Erythroblast (primary cell): ENCODE results near the gene KRTAP12-3.
"Not testable (repeated sequence)": the region's sequence is repeated elsewhere in the genome, so short reads cannot be mapped to it uniquely, and the experiment has no call there.

Experiments used
- DNase-seq, 2 experiments: peaks; one replicate each; lab custom pipeline; 2025; lab: John Stamatoyannopoulos, UW
- GATA1 ChIP-seq: IDR thresholded peaks from 2 replicates; pipeline ENCODE4 v1.6.1; 2011; ENCODE audit warnings: low read depth, mild to moderate bottlenecking, control low read depth, low read length, moderate library complexity
- POLR2A ChIP-seq: IDR thresholded peaks from 2 replicates; pipeline ENCODE4 v1.6.1; 2011; ENCODE audit warnings: mild to moderate bottlenecking, low read length

KRTAP12-3 gene

DNA sequence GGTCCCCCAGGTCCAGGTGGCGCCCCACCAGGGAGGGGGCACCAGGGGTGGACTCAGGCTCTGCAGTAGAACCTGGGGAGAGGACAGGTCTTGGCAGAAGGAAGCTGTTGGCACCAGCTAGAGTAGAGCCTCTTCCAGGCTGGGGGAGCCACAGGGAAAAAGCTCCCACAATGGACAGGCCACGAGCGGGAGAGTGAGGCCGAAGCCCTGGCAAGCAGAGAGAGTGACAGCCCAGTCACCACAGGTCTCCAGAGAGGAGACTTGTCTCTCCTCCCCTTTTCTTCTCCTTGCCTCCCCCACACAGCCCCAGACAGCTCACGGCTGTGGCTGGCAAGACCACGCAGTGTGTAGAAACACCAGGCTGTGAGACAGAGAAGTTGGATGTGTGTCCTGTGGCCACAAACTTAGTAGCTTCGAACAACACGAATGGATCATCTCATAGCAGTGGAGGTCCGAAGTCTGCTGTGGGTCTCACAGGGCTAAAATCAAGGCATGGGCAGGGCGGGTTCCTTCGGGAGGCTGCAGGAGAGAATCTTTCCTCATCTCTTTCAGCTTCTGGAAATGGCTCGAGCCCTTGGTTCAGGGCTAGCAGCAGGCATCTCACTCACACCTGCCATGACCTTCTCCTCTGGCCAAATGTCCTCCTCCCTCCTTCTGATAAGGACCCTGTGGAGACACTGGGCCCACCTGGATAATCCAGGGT is 6.6 kb upstream of the KRTAP12-3 start:
- DNase-seq = no peak
- TF ChIP-seq POLR2A (no peak), GATA1 (no peak)

DNA sequence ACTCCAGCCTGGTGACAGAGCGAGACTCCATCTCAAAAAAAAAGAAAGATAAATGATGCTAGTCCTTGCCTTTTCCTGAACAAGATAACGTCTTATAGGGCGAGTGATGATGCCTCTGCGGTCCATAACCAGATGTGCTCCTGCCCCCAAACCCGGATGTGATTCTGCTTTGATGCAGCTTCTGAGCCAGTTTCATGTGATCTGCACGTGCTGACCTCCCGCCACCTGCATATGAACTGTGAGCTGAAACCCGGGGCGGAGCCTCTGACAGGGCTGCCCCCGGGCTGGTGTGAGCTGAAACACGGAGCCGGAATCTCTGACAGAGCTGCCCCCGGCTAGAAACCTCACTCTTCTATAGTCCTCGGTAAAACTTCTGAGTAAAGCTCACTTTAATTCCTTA is 4.6 kb upstream of the KRTAP12-3 start:
- no peak for DNase-seq

DNA sequence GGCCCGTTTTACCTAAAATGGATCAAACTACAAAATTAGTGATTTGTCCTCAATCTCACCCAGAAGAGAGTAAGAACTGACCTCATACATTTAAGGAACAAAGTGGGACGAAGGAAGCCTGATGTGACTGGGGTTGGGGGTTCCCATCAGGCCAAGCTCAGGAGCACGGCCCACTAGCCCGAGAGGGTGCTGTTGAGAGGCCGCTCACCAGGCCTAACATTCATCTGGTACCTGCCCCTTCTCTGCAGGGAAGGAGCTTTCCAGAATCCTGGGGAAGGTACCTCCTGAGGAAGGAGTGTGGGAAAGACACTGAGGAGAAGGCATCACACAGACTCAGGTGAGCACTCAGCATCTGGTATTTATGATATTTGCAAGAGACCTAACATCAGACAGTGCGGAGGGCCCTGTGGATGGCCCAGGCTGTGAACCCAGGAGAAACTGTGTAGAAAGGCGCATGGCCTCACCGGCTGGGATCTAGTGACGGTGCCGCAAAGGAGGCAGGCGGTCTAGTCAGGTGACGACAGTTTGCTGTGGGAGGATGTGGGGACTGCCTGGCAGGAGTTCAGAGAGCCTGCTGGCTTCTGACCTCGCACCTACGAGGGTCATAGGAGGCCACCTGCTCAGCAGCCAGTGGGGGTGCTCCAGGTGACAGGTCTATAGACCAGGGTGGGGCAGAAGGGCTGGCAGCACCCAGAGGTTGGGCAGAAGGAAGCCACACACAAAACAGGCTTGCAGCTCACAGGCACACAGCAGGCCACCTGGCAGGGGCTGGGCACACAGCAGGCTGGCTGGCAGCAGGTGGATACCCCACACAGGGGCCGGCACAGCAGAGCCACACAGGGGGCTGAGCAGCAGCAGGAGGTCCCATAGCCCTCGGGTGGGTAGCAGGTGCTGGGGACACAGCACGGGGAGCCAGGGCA is 3.8 kb upstream of the KRTAP12-3 start:
- no peak for TF ChIP-seq POLR2A
- no peak for TF ChIP-seq GATA1
- no peak for DNase-seq

More for the DNA sequence above, 4.6 kb upstream of the KRTAP12-3 start:
- no peak for TF ChIP-seq POLR2A
- no peak for TF ChIP-seq GATA1

DNA sequence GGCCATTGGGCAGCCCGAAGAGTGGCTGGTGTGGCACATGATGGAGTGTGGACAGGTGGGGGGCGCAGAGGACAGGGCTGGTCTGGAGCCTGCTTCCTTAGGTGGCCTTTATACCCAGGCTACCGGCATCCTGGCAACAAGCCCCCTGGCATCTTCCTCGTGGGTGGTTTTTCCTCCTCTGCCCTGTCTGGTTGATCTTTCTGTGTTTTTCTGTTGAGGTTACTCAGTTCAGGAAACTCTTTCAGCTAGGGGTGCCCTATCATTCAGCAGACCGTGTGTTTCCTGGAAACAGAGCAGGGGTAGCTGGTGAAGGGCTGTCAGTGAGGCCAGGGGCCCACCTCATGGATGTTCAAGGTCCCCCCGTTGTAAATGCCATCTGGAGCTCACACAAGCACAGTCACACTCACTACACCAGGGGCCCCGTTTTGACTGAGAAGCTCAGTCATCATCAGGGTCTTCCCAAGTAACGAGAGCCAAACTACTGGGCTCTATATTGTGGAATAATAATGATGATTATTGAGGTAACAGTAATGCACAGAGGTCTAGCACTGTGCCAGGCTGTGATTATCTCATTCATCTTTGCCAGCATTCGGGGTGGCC is 3.1 kb upstream of the KRTAP12-3 start, which contains the start of gene KRTAP12-4:
Gene KRTAP12-4, minus strand, starts transcription at position 84 of the 600 bp plus-strand sequence. Its CDS starts 45 bp downstream, at position 39.
- no peak for TF ChIP-seq POLR2A
- TF ChIP-seq GATA1 = no peak
- DNase-seq = no peak

DNA sequence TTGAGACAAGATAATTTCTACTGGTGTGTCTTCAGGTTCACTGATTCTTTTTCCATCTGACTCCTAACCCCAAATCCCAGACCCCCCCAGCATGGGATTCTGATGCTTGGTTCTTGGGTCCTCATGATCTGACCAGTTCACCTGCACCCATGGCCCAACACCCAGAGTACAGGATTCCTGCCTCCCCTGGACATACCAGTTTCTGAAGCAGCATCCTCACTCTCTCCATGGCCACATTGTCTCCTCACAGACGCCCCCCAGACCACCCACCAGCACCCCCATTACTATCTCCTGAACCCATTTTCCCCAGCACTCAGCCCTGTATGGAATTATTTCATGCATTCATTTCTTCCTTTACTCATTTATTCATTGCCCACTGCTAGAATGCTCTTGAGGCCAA is 864 bp upstream of the KRTAP12-3 start:
- no peak for TF ChIP-seq POLR2A
- TF ChIP-seq GATA1 = no peak

DNA sequence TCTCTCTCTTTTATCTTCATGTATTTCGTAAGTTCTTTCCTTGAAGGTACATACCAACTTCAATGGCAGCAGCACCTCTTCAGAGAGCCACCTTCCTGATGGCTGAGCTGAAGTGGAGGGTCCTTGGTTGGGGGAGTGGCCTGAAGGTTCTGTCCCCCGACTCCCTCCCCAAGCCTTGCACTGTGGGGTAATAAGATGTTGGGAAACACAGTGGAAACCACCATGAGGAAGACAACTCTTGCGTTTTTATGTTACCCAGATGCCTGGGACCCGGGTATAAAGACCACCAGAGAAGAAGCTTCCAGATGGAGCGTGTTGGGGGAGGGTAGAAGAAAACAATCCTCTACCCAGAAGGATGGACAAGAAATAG is 794 bp downstream of the KRTAP12-3 start:
- TF ChIP-seq POLR2A = no peak
- TF ChIP-seq GATA1 = no peak
- no peak for DNase-seq

More for the DNA sequence above, 864 bp upstream of the KRTAP12-3 start:
- no peak for DNase-seq

DNA sequence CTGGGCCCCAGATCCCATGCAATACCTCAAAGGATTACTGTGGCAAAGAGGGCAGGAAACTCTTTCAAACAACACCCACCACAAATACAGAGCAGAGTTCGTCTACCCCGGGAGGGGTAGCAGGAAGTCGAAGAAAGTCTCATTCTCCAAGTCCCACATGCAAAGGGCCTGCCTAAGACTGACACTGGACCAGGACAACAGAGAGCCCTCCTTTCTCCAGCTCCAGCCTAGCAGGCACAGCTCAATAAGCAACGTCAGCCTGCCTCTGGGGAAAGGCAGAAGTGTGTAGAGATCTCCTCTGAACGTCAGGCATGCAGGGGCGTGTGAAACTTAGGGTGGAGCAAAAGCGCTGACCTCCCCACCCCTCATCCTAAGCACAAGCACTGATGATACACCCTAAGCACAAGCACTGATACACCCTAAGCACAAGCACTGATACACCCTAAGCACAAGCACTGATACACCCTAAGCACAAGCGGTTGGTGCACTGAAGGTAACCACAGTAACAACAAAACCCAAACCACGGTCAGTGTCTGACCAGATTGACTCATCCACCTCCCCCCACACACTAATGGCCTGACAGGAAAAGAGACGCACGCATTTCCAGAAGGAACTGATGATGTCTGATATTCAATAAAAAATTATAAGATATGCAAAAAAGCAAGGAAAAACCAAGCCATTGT is 1.3 kb downstream of the KRTAP12-3 start:
- TF ChIP-seq GATA1 (no peak), POLR2A (no peak)
- DNase-seq = no peak

DNA sequence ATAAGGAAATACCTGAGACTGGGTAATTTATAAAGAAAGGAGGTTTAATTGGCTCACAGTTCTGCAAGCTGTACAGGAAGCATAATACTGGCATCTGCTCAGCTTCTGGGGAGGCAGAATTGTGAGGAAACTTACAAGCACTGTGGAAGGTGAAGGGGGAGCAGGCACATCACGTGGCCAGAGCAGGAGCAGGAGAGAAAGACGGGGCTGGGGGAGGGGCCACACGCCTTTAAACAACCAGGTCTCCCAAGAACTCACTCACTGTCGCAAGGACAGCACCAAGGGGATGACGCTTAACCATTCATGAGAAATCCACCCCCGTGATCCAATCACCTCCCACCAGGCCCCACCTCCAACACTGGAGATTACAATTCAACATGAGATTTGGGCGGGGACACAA is 3.8 kb downstream of the KRTAP12-3 start:
- not testable (repeated sequence) for DNase-seq

DNA sequence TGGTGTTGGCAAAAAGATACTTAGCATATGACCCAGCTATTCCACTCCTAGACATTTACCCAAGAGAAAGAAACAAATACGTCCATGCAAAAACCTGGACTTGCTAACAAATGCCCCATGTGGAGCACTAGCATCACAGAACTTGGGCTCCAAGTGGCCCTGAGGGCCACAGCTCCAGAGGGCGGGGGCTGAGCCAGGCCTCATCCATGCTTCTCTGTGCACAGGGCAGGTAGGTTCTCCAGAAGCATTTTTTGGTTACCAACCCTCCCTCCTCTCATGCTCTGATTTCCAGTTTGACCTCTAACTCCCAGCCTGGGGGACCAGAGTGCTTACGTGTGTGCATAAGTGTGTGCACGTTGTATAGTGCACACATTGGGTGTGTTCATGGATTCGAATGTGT is 7.0 kb downstream of the KRTAP12-3 start:
- TF ChIP-seq GATA1 = no peak
- TF ChIP-seq POLR2A = no peak
- DNase-seq = no peak

DNA sequence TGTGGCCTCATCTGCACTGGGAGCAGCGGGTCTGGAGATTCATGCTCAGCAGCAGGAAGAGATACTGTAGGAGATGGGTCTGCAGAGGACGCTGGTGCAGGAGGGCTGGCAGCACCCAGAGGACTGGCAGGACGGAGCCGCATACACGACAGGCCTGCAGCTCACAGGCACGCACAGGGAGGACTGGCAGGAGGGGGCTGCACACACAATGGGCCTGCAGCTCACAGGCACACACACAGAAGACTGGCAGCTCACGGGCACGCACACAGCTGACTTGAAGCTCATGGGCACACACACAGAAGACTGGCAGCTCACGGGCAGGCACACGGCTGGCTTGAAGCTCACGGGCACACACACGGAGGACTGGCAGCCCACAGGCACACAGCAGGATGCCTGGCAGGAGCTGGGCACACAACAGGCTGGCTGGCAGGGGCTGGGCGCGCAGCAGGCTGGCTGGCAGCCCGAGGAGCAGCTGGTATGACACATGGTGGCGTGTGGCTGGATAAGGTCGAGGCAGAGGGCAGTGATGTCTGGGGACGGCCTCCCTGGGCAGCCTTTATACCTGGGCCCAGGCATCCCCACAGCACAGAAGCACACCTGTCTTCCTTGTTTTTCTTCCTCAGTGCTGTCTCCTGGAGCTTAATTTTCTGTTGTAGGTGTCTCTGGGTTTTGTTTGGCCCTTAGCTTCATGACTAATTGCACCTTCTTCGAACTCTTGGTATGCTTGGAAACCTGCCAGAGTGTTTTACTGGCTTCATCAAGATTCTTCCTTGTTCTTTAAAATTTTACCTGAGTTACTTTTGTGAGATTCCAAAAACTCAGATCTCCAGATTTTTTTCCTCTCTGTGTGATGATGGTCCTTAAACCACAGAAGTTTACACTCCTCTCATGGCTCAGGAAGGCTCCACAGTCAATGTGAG is 8.9 kb downstream of the KRTAP12-3 start, which contains the start of gene KRTAP12-2:
Gene KRTAP12-2, minus strand, starts transcription at position 527 of the 920 bp plus-strand sequence. Its CDS starts 41 bp downstream, at position 486.
- TF ChIP-seq POLR2A (no peak), GATA1 (no peak)
- no peak for DNase-seq

DNA sequence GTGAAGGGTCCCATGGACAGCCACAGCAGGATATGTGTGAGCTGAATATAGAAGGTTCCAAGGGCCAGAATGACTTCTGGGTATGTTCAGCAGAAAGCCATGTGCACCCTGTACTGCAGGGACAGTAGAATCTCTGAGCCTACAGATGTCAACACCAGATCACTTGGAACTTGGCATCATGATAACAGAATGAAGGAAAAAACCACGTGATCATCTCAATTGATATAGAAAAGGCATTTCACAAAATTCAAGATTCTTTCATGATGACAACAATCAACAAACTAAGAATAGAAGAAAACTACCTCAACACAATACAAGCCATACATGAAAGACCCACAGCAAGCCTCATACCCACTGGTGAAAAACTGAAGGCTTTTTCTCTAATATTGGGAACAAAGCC is 9.9 kb downstream of the KRTAP12-3 start:
- TF ChIP-seq GATA1 (no peak), POLR2A (no peak)
- DNase-seq = no peak

DNA sequence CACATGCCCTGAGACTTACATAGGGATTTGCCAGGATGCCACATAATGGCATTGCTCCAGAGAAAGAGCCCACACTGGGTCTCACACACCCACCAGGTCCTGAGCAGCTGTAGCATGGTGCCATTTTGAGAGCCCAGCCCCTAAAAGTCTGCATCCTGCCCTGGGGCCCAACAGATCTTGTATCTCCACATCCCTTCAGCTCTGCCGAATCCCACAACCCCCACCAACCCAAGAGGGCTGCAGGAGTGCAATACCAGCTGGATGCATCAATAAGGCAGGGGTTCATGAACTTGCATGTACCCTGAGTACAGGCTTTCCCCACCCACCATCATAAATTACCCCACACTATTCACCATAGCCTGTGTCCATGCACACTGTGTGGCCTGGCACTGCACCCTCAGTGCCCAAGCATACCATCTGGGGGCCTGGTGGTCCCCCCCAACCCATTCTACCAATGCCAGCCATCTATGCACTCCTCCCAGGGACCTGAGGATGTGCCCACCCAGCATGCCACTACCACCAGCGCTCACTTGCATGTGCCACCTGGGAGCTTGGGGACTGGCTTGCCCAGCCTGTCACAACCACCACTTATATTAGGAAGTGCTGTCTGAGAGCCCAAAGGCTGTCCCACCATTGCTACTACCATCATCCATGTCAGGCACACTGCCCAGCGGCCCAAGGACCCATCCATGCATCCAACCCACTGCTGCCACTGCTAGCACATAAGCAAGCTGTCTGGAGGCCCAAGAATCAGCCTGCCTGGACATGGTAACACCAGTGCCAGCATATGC is 13.1 kb downstream of the KRTAP12-3 start:
- DNase-seq = no peak

More for the DNA sequence above, 13.1 kb downstream of the KRTAP12-3 start:
- no peak for TF ChIP-seq GATA1
